ENCODE data around the gene UCHL1. TPM values are rescaled to one million over a fixed set of nuclear protein-coding genes. Genes with fewer than 3 reads are reported as not detected.

UCHL1 gene
- total RNA-seq, 4 donors from 2014 or later = 7.0 to 61.1 (median 19.0) TPM

GRCh38 chr4:41257257-41257901 is 651 bp downstream of the UCHL1 start:
- Histone ChIP-seq H3K4me1 (peaks cover 0 to 16% (median 8%) of the 10 kb centered on the region in 4 donors), H3K27me3 (peaks cover 0 to 20% of the 10 kb centered on the region in 2 donors), H3K36me3 (no peaks in the 10 kb centered on the region), H3K4me3 (peak overlapping the region; percentile 16 to 55 (median 43)), H3K9me3 (no peaks in the 10 kb centered on the region), H3K27ac (no peak overlapping the region)
- peak in 2 of 3 donors; percentile 55 to 68 for DNase-seq
- no peak for TF ChIP-seq CTCF (IDR thresholded peaks at IDR 0.05)
- TF ChIP-seq POLR2A (IDR thresholded peaks at IDR 0.05) = no peak

- Histone ChIP-seq H3K36me3 (no peaks in the 10 kb centered on the region), H3K4me3 (peak overlapping the region in 3 of 4 donors; percentile 37 to 55 (median 49)), H3K9me3 (no peaks in the 10 kb centered on the region), H3K4me1 (peaks cover 0 to 16% (median 8%) of the 10 kb centered on the region in 4 donors), H3K27me3 (peaks cover 0 to 20% of the 10 kb centered on the region in 2 donors), H3K27ac (no peak overlapping the region)
- no peak for DNase-seq
- no peak for TF ChIP-seq POLR2A (IDR thresholded peaks at IDR 0.05)
- TF ChIP-seq CTCF (IDR thresholded peaks at IDR 0.05) = no peak
Observed at GRCh38 chr4:41257906-41258305, 1.2 kb downstream of the UCHL1 start.

- Histone ChIP-seq H3K36me3 (no peaks in the 10 kb centered on the region), H3K27ac (no peak overlapping the region), H3K27me3 (peaks cover 0 to 20% of the 10 kb centered on the region in 2 donors), H3K4me3 (no peak overlapping the region), H3K4me1 (peaks cover 0 to 16% (median 8%) of the 10 kb centered on the region in 4 donors), H3K9me3 (no peaks in the 10 kb centered on the region)
- TF ChIP-seq POLR2A (IDR thresholded peaks at IDR 0.05) = no peak
- TF ChIP-seq CTCF (IDR thresholded peaks at IDR 0.05) = peak in 3 of 6 experiments; percentile 12 to 21 (median 18)
- DNase-seq = no peak
Observed at GRCh38 chr4:41258783-41259182, 2.1 kb downstream of the UCHL1 start.

- Histone ChIP-seq H3K27me3 (peaks cover 0 to 20% of the 10 kb centered on the region in 2 donors), H3K4me3 (no peak overlapping the region), H3K36me3 (no peaks in the 10 kb centered on the region), H3K4me1 (peaks cover 0 to 16% (median 8%) of the 10 kb centered on the region in 4 donors), H3K27ac (no peak overlapping the region), H3K9me3 (no peaks in the 10 kb centered on the region)
- DNase-seq = no peak
- TF ChIP-seq POLR2A (IDR thresholded peaks at IDR 0.05) (no peak), CTCF (IDR thresholded peaks at IDR 0.05) (no peak)
Observed at GRCh38 chr4:41260116-41260733, 3.5 kb downstream of the UCHL1 start.

- DNase-seq = no peak
- no peaks in the 10 kb centered on the region for H3K9me3 ChIP-seq
- no peak overlapping the region for H3K27ac ChIP-seq
- H3K27me3 ChIP-seq = peaks cover 0 to 10% of the 10 kb centered on the region in 2 donors
- peaks cover 0 to 9% (median 2%) of the 10 kb centered on the region in 4 donors for H3K4me1 ChIP-seq
- TF ChIP-seq CTCF (IDR thresholded peaks at IDR 0.05) (no peak), POLR2A (IDR thresholded peaks at IDR 0.05) (no peak)
- no peaks in the 10 kb centered on the region for H3K36me3 ChIP-seq
- no peak overlapping the region for H3K4me3 ChIP-seq
Observed at GRCh38 chr4:41262198-41262597, 5.5 kb downstream of the UCHL1 start.

Data from Peyer's patch (tissue), 4 donors.